Testis (tissue), 3 donors: Measurements from ENCODE around the gene RNASE12. TPM values are rescaled to one million over a fixed set of nuclear protein-coding genes. Genes with fewer than 3 reads are reported as not detected.
"Not testable (repeated sequence)": the region's sequence is repeated elsewhere in the genome, so short reads cannot be mapped to it uniquely, and the experiment has no call there.

Source experiments
- DNase-seq: peaks from one replicate; pipeline ENCODE4 v3.0.0-alpha.2; 2019
- H3K27ac ChIP-seq, 2 donors: fragments of 200-600 bp; sonication (generic); one replicate each; pipeline ENCODE4 v1.5.1; 2019
- H3K27me3 ChIP-seq: fragments of 200-600 bp; sonication (generic); one replicate; pipeline ENCODE4 v1.5.1; 2019
- H3K36me3 ChIP-seq: fragments of 200-600 bp; sonication (generic); one replicate; pipeline ENCODE4 v1.5.1; 2017; ENCODE audit warnings: low read depth; ENCODE audit errors: missing control alignments
- H3K4me1 ChIP-seq: fragments of 200-600 bp; sonication (generic); one replicate; pipeline ENCODE4 v1.5.1; 2019
- H3K4me3 ChIP-seq, 2 donors: fragments of 200-600 bp; sonication (generic); one replicate each; pipeline ENCODE4 v1.5.1; 2017 to 2019
- H3K9me3 ChIP-seq: fragments of 200-600 bp; sonication (generic); one replicate; pipeline ENCODE4 v1.5.1; 2017
- POLR2A ChIP-seq: fragments of 450-650 bp; IDR thresholded peaks from one replicate; pipeline ENCODE4 v1.6.1; 2017; ENCODE audit warnings: antibody characterized with exemption, mild to moderate bottlenecking, moderate library complexity
- WGBS, 2 donors: methylation state at CpG; one replicate each; pipeline ENCODE4 v1.1.5; 2018; 5-methylcytosine and 5-hydroxymethylcytosine counted together
- intact Hi-C: fragments of 100-400 bp; cut with DNase I; formaldehyde crosslinking; loops from one replicate; pipeline ENCODE4 v1.15.1; 2023; ENCODE audit warnings: low total_unique reads
- polyA plus RNA-seq: library from polyadenylated mRNA; stranded (reverse); fragments of 350-450 nt; fragmentation: Illumina TruSeq; extraction: RNeasy Lipid Tissue Mini Kit (QIAGEN cat#74804); gene quantifications from one replicate; pipeline ENCODE4 v1.2.3, GENCODE V29; 2014; ENCODE audit warnings: low read depth, low replicate concordance; ENCODE audit not compliant: insufficient read depth
- total RNA-seq, 2 donors: library from RNA; depleted of rRNA; stranded (reverse); fragments of >200 nt; gene quantifications; one replicate each; pipeline ENCODE4 v1.2.3, GENCODE V29; 2016
- TF ChIP-seq, protein P1 (sequence below), 3 experiments: fragments of 450-650 bp in 2 of 3; fragments of 200-600 bp in 1 of 3; sonication (generic) in 1 of 3; IDR thresholded peaks; one replicate each; pipeline ENCODE4 v1.5.1; 2016 to 2019; ENCODE audit warnings: antibody characterized with exemption in 3 of 3, mild to moderate bottlenecking in 2 of 3, moderate library complexity in 1 of 3

Gene RNASE12
- total and polyA plus RNA-seq, 3 donors from 2014 or later, result 1.3 TPM; not detected in 2

DNA sequence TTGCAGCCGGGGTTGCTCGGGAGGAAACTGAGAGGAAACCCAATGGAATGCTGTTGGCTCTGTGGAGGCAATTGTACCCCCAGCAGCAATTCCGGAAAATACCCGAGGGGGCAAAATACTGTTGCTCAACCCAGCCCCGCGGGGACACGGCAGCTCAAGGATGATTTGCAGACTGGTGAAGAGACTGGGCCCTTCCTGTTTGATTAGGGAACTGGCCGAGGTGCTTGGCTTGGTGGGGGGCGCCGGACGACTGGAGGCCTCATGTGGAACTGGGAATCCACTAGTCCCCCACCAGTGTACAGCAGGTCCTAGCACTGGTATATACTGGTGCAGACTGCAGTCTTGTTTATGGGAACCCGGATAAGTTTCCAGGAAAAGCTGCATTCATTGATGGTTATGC, 10.3 kb upstream of the RNASE12 start:
- intact Hi-C loops, result loop anchor here (10.0 kb wide), 1 partner anchor 277 kb away; no protein-coding TSS in a partner anchor
- Histone ChIP-seq H3K36me3 (no peaks in the 10 kb centered on the region), H3K4me3 (no peak overlapping the region)

DNA sequence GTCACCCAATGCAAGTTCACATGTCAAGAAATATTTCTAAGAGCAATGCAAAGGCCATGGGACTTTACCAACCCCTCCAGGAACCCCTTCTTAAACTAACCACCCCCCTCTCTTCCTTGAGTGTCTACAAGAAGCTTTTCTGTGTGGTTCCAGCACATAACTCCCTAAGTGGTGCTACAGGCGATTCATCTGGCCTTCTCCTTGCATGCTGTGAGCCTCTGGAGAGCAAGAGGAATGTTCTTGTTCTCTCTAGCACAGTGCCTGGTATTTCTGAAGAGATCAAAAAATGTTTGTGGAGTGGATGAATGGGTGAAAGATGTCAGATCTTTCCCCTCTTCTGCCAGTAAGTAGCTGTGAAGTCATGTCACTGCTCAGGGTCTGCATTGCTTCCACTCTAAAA, 5.9 kb upstream of the RNASE12 start:
- Histone ChIP-seq H3K4me1 (no peaks in the 10 kb centered on the region), H3K27me3 (no peaks in the 10 kb centered on the region), H3K27ac (no peak overlapping the region), H3K9me3 (no peaks in the 10 kb centered on the region), H3K36me3 (no peaks in the 10 kb centered on the region), H3K4me3 (no peak overlapping the region)
- WGBS, 2 donors, result 90 to 96% methylated on average over 1 of the region's 1 CpG
- intact Hi-C loops, result no loop called here
- TF ChIP-seq, protein P1, sequence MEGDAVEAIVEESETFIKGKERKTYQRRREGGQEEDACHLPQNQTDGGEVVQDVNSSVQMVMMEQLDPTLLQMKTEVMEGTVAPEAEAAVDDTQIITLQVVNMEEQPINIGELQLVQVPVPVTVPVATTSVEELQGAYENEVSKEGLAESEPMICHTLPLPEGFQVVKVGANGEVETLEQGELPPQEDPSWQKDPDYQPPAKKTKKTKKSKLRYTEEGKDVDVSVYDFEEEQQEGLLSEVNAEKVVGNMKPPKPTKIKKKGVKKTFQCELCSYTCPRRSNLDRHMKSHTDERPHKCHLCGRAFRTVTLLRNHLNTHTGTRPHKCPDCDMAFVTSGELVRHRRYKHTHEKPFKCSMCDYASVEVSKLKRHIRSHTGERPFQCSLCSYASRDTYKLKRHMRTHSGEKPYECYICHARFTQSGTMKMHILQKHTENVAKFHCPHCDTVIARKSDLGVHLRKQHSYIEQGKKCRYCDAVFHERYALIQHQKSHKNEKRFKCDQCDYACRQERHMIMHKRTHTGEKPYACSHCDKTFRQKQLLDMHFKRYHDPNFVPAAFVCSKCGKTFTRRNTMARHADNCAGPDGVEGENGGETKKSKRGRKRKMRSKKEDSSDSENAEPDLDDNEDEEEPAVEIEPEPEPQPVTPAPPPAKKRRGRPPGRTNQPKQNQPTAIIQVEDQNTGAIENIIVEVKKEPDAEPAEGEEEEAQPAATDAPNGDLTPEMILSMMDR (IDR thresholded peaks at IDR 0.05), result no peak
- TF ChIP-seq POLR2A, result no peak
- no peak for DNase-seq

More for the DNA sequence above, 10.3 kb upstream of the RNASE12 start:
- Histone ChIP-seq H3K4me1 (no peaks in the 10 kb centered on the region), H3K27ac (no peak overlapping the region), H3K27me3 (no peaks in the 10 kb centered on the region), H3K9me3 (no peaks in the 10 kb centered on the region)
- TF ChIP-seq POLR2A, result no peak
- TF ChIP-seq, protein P1 (IDR thresholded peaks at IDR 0.05), result no peak
- 82 to 86% methylated on average over 12 of the region's 12 CpGs for WGBS, 2 donors
- no peak for DNase-seq

DNA sequence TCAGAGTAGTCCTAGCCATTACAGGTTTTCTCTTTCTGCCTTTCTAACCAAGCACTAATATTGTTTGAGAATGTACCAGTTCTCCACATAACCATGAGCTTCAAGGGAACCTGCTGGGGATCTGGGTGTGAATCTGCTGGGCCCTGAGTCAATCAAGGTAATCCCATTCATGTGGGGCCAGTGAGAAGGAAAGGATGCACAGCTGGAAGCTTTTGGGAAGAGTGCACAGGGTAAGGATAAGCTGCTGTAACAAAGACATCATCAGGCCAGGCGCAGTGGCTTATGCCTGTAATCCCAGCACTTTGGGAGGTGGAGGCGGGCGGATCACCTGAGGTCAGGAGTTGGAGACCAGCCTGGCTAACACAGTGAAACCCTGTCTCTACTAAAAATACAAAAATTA, 4.5 kb upstream of the RNASE12 start:
- H3K4me3 ChIP-seq, intact Hi-C loops, H3K4me1 ChIP-seq, H3K36me3 ChIP-seq, H3K9me3 ChIP-seq, H3K27me3 ChIP-seq, H3K27ac ChIP-seq, DNase-seq: not testable (repeated sequence)
- WGBS, 2 donors, result 93% methylated on average over 3 of the region's 3 CpGs

DNA sequence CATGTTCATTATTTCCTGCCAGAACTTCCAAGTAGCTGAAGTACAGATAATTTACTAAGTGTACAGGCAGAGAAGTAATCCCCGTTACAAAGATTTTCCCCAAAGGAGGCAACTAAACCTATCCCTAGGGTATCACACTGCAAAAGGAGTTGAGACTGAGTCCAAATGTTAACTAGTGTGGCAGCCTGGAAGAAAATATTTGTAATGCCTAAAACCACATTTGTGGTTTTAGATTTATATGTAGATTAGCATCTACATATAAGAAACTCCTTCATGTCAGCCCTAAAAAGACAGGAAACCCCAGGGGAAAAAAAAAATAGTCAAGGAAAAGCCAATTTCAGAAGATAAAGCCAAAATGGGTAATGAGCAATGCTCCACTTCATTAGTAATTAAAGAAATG, 1.4 kb upstream of the RNASE12 start:
- TF ChIP-seq, protein P1 (IDR thresholded peaks at IDR 0.05), result no peak
- no peak for TF ChIP-seq POLR2A
- WGBS, 2 donors, result 54 to 68% methylated on average over 1 of the region's 1 CpG

DNA sequence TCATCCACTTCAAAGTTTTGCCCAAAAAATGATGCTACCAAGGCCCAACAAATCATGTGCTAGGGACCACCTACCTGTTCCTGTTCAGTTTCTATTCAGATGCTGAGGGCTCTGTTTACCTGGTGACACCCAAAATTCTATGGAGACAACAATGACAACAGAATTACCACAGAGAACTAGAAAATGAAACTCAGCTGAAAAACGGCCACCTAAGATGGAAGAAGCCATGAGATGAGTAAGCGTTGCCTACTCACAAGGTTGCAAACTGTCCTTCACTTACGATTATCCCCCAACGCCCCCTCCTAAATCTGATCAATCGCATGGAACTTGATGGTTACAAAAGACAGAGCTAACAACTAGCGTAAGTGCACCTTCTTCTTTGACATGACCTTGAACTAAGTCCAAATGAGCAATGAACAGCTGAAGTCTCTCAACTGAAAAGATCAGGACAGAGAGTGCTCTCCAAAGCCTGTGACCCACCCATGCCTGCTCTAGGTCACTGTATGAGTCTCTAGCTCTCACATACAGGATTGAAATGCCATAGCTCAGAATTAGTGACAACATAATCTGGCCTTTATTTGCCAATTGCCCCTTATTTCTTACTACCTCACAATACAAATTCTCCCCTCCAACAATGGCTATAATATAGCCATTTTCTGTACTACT, 3.6 kb downstream of the RNASE12 start, which contains the start of gene RNASE11:
Gene RNASE11 (minus strand): TSS at position 513 of the 666 bp plus-strand sequence.
- Histone ChIP-seq H3K27ac (no peak within 1 kb of the TSS), H3K9me3 (no peaks in the 10 kb centered on the region), H3K4me1 (no peaks in the 10 kb centered on the region), H3K4me3 (no peak within 1 kb of the TSS), H3K27me3 (no peaks in the 10 kb centered on the region), H3K36me3 (no peaks in the 10 kb centered on the region)
- TF ChIP-seq, protein P1 (IDR thresholded peaks at IDR 0.05), result no peak
- no peak for TF ChIP-seq POLR2A
- intact Hi-C loops, result no loop called here
- WGBS, 2 donors, result 48 to 60% methylated on average over 6 of the region's 6 CpGs
- DNase-seq, result no peak

More for the DNA sequence above, 1.4 kb upstream of the RNASE12 start:
- Histone ChIP-seq H3K36me3 (no peaks in the 10 kb centered on the region), H3K9me3 (no peaks in the 10 kb centered on the region), H3K4me3 (no peak overlapping the region), H3K4me1 (no peaks in the 10 kb centered on the region), H3K27me3 (no peaks in the 10 kb centered on the region), H3K27ac (no peak overlapping the region)
- intact Hi-C loops, result no loop called here
- no peak for DNase-seq
